ENCODE results near the gene ZNF750.

DNA sequence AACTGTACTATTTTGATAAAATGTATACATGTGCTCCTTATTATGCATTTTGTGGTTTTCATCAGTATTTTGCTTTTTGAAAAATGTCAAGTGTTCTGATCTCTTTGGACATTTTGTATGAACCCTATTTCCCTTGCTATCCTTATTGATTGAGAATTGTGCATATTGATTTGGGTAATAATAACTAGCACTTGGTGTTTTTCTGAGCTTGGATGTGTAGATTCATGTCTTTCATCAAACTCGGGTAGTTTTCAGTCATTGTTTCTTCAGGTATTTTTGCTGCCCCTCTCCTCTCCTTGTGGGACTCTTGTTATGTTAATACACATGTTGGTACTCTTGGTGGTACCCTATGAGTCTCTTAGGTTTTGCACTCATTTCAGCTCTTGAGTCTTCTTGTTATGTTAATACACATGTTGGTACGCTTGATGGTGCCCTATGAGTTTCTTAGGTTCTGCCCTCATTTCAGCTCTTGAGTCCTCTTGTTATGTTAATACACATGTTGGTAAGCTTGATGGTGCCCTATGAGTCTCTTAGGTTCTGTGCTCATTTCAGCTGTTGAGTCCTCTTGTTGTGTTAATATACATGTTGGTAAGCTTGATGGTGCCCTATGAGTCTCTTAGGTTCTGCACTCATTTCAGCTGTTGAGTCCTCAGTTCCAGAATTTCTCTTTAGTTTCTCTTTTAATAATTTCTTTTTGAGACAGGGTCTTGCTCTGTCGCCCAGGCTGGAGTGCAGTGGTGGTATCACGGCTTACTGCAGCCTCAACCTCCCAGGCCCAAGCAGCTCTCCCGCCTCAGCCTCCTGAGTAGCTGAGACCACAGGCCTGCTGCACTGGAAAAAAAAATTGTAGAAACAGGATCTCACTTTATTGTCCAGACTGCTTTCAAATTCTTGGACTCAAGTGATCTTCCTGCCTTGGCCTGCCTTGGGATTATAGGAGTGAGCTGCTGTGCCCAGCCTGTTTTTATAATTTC lies 19.3 kb downstream of the ZNF750 start:
- TF ChIP-seq, protein P1, sequence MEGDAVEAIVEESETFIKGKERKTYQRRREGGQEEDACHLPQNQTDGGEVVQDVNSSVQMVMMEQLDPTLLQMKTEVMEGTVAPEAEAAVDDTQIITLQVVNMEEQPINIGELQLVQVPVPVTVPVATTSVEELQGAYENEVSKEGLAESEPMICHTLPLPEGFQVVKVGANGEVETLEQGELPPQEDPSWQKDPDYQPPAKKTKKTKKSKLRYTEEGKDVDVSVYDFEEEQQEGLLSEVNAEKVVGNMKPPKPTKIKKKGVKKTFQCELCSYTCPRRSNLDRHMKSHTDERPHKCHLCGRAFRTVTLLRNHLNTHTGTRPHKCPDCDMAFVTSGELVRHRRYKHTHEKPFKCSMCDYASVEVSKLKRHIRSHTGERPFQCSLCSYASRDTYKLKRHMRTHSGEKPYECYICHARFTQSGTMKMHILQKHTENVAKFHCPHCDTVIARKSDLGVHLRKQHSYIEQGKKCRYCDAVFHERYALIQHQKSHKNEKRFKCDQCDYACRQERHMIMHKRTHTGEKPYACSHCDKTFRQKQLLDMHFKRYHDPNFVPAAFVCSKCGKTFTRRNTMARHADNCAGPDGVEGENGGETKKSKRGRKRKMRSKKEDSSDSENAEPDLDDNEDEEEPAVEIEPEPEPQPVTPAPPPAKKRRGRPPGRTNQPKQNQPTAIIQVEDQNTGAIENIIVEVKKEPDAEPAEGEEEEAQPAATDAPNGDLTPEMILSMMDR (IDR thresholded peaks at IDR 0.05), result no peak
- TF ChIP-seq POLR2A (IDR thresholded peaks at IDR 0.05), result no peak

Measured in lower leg skin (tissue), 3 donors.